DOHH2 (cell line): ENCODE data around the gene CDH24.

Experiments used
- H3F3A ChIP-seq: fragments of 200-600 bp; sonication (generic), shearing (Covaris generic); 2 replicates; pipeline ENCODE4 v1.6.0; 2016; ENCODE audit warnings: antibody characterized with exemption, mild to moderate bottlenecking; ENCODE audit not compliant: control insufficient read depth, insufficient read depth
- H3K27ac ChIP-seq: fragments of 200-600 bp; sonication (generic); 2 replicates; pipeline ENCODE4 v1.5.1; 2014; ENCODE audit warnings: low read depth, mild to moderate bottlenecking, low read length, moderate library complexity
- H3K27me3 ChIP-seq: fragments of 200-600 bp; sonication (generic); 2 replicates; pipeline ENCODE4 v1.6.1; 2014; ENCODE audit warnings: mild to moderate bottlenecking, low read length, mixed read lengths; ENCODE audit not compliant: control insufficient read depth
- H3K36me3 ChIP-seq: fragments of 200-600 bp; sonication (generic); 2 replicates; pipeline ENCODE4 v1.6.1; 2014; ENCODE audit warnings: mild to moderate bottlenecking, low read length, moderate library complexity, mixed read lengths; ENCODE audit not compliant: control insufficient read depth
- H3K4me1 ChIP-seq: fragments of 200-600 bp; sonication (generic); 2 replicates; pipeline ENCODE4 v1.6.1; 2014; ENCODE audit warnings: mild to moderate bottlenecking, low read length, mixed read lengths; ENCODE audit not compliant: control insufficient read depth
- H3K4me2 ChIP-seq: fragments of 200-600 bp; sonication (generic); 2 replicates; pipeline ENCODE4 v1.6.0; 2014; ENCODE audit warnings: mild to moderate bottlenecking, low read length, moderate library complexity
- H3K4me3 ChIP-seq: fragments of 200-600 bp; sonication (generic); 2 replicates; pipeline ENCODE4 v1.5.1; 2014; ENCODE audit warnings: mild to moderate bottlenecking, low read length, mixed read lengths
- H3K79me2 ChIP-seq: fragments of 200-600 bp; sonication (generic); 2 replicates; pipeline ENCODE4 v1.6.1; 2014; ENCODE audit warnings: mild to moderate bottlenecking, low read length, mixed read lengths; ENCODE audit not compliant: control insufficient read depth
- H3K9me2 ChIP-seq: fragments of 200-600 bp; sonication (generic); replicated peaks from 2 replicates; pipeline ENCODE4 v1.6.1; 2014; ENCODE audit warnings: mild to moderate bottlenecking, low read length, mixed read lengths; ENCODE audit not compliant: control insufficient read depth
- H3K9me3 ChIP-seq: fragments of 200-600 bp; sonication (generic); 2 replicates; pipeline ENCODE4 v1.6.1; 2014; ENCODE audit warnings: antibody characterized with exemption, low read length, mixed read lengths; ENCODE audit not compliant: control insufficient read depth, insufficient read depth
- H4K20me1 ChIP-seq: fragments of 200-600 bp; sonication (generic); 2 replicates; pipeline ENCODE4 v1.6.0; 2014; ENCODE audit warnings: low read depth, mild to moderate bottlenecking, antibody characterized with exemption, low read length, moderate library complexity; ENCODE audit not compliant: control insufficient read depth, insufficient read depth
- EZH2phosphoT487 ChIP-seq: fragments of 200-600 bp; sonication (generic); IDR thresholded peaks from 2 replicates; pipeline ENCODE4 v1.6.1; 2017; ENCODE audit warnings: borderline replicate concordance, mild to moderate bottlenecking, antibody characterized with exemption, low read length, moderate library complexity, mixed read lengths
- TF ChIP-seq, protein P1 (sequence below): fragments of 200-600 bp; sonication (generic); IDR thresholded peaks from one replicate; pipeline ENCODE4 v1.5.1; 2014; ENCODE audit warnings: antibody characterized with exemption, mild to moderate bottlenecking, low read depth, low read length; ENCODE audit not compliant: poor library complexity, severe bottlenecking

CDH24 gene

DNA sequence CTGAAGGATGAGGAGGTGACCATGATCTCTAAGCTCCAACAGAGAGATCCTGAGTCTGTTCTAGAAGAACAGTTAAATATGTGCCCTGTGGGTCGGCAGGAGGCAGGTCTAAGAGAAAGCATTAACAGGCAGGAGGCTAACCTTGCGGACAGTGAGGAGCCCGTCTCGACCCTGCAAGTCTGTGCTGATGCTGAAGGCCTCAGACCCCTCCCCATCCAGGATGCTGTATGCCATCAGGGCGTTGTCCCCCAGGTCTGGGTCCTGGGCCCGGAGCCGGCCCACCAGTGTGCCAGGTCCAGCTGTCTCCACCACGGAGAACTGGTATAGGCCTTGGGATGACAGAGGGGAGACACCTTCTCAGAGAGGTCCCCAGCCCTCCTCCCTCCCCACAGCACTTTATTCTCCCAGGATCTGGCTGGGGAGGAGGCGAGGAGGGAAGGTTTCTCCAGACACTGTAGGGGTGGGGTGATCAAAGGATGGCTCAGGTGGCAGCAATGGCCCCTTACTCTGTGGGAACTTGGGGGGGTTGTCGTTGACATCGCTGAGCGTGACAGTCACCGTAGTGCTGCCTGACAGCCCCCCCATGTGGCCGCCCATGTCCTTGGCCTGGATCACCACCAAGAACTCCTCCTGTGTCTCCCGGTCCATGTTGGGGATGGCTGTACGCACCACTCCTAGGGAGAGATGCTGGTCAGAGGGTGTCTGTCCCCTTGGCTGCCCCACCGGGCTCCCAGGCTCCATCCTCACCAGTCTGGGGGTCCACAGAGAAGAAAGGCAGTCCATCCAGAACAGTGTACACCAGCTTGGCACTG is 3.1 kb downstream of the CDH24 start:
- no peak overlapping the region for H3K4me3 ChIP-seq
- H3K27ac ChIP-seq, result no peak overlapping the region
- peaks cover 7% of the 10 kb centered on the region for H3K36me3 ChIP-seq
- peaks cover 11% of the 10 kb centered on the region for H3F3A ChIP-seq
- H3K9me2 ChIP-seq, result no peaks in the 10 kb centered on the region
- H3K27me3 ChIP-seq, result peaks cover 6% of the 10 kb centered on the region; the same call in 1 of the 2 replicates
- no peaks in the 10 kb centered on the region for H3K9me3 ChIP-seq
- no peaks in the 10 kb centered on the region for H4K20me1 ChIP-seq
- H3K4me1 ChIP-seq, result peaks cover 19% of the 10 kb centered on the region
- H3K79me2 ChIP-seq, result no peaks in the 10 kb centered on the region
- no peak overlapping the region for H3K4me2 ChIP-seq
- no peak for TF ChIP-seq EZH2phosphoT487
- TF ChIP-seq, protein P1, sequence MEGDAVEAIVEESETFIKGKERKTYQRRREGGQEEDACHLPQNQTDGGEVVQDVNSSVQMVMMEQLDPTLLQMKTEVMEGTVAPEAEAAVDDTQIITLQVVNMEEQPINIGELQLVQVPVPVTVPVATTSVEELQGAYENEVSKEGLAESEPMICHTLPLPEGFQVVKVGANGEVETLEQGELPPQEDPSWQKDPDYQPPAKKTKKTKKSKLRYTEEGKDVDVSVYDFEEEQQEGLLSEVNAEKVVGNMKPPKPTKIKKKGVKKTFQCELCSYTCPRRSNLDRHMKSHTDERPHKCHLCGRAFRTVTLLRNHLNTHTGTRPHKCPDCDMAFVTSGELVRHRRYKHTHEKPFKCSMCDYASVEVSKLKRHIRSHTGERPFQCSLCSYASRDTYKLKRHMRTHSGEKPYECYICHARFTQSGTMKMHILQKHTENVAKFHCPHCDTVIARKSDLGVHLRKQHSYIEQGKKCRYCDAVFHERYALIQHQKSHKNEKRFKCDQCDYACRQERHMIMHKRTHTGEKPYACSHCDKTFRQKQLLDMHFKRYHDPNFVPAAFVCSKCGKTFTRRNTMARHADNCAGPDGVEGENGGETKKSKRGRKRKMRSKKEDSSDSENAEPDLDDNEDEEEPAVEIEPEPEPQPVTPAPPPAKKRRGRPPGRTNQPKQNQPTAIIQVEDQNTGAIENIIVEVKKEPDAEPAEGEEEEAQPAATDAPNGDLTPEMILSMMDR, result peak; percentile 70

DNA sequence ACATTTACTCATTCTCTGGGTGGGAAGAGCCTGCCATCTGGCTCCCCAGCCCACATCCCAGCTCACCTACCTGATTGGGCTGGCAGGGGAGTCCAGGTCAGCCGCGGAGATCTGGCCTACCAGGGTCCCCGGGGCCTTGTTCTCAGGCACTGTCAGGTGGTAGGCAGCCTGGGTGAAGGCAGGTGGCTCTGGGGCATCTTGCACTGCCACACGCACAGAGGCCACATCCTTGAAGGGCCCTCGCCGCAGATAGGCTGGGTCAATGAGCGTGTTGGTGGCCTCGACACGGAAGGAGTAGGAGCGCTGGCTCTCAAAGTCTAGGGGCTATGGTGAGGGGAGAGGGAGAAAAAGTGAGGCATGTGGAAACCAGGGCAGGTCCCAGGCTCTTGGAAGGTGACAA is 3.9 kb downstream of the CDH24 start:
- Histone ChIP-seq H3K36me3 (no peaks in the 10 kb centered on the region; the same call in 1 of the 2 replicates), H3K4me2 (no peak overlapping the region), H3K9me3 (no peaks in the 10 kb centered on the region), H3K9me2 (no peaks in the 10 kb centered on the region), H3K4me3 (no peak overlapping the region), H3F3A (peaks cover 3% of the 10 kb centered on the region), H3K4me1 (peaks cover 18% of the 10 kb centered on the region), H4K20me1 (no peaks in the 10 kb centered on the region), H3K27ac (no peak overlapping the region), H3K79me2 (no peaks in the 10 kb centered on the region), H3K27me3 (peaks cover 6% of the 10 kb centered on the region; the same call in 1 of the 2 replicates)
- TF ChIP-seq, protein P1, result no peak
- TF ChIP-seq EZH2phosphoT487, result no peak

DNA sequence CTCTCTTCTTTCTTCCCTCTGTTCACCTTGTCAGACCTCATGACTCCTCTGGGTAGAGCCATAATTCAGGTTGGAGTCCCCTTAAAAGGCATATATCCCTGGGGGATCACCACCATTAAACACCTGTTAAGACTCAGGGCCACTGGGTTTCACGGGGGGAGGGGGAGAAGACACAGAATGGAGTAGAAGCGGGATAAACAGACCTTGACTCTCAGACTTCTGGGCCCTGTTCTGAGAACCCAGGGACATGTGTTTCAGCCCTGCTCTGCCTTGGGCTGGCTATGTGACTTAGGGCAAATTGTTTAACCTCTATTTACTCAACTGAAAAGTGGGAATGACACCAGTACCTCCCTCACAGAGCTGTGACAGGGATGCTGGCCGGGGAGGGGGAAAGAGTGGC is 4.6 kb downstream of the CDH24 start:
- H3K27me3 ChIP-seq, result peaks cover 6% of the 10 kb centered on the region; the same call in 1 of the 2 replicates
- peaks cover 16% of the 10 kb centered on the region for H3K4me1 ChIP-seq
- no peaks in the 10 kb centered on the region for H4K20me1 ChIP-seq
- H3K4me2 ChIP-seq, result no peak overlapping the region
- H3K9me2 ChIP-seq, result no peaks in the 10 kb centered on the region
- H3K4me3 ChIP-seq, result no peak overlapping the region
- no peaks in the 10 kb centered on the region for H3F3A ChIP-seq
- no peak for TF ChIP-seq EZH2phosphoT487
- TF ChIP-seq, protein P1, result no peak
- no peaks in the 10 kb centered on the region for H3K36me3 ChIP-seq
- H3K9me3 ChIP-seq, result no peaks in the 10 kb centered on the region
- H3K79me2 ChIP-seq, result no peaks in the 10 kb centered on the region
- H3K27ac ChIP-seq, result no peak overlapping the region
